AG09309 (cell line): ENCODE data around the gene PLEKHJ1.

Experiments
- DNase-seq: peaks from one replicate; pipeline ENCODE4 v3.0.0-alpha.2; 2010; ENCODE audit warnings: low read depth
- H3K4me3 ChIP-seq: 2 replicates; pipeline ENCODE4 v1.5.1; 2011; ENCODE audit warnings: mild to moderate bottlenecking, low read depth, low read length, moderate library complexity; ENCODE audit not compliant: control insufficient read depth
- TF ChIP-seq, protein P1 (sequence below): IDR thresholded peaks from 2 replicates; pipeline ENCODE4 v1.5.1; 2011; ENCODE audit warnings: mild to moderate bottlenecking, low read depth, low read length, inconsistent platforms; ENCODE audit not compliant: insufficient read depth, control insufficient read depth; ENCODE audit errors: missing control alignments

Gene PLEKHJ1

DNA sequence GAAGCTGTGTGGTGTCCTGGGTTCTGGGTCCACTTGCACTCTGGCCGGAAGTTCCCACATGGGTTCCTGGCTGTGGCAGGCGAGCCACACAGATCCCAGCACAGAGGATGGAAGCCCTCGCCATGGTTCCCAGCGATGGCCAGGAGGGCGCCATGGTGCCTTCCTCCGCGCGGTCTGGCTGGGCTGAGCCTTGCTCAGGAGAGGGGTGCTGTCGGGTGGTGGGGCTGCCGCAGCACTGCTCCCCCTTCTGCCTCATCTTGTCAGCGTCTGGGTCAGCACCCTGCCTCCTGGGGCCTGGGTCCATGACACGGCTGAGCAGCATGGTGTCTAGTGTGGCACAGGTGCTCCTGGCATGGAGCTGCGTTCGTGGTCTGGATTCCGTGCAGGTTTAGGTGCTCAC lies 38.9 kb downstream of the PLEKHJ1 start:
- TF ChIP-seq, protein P1, sequence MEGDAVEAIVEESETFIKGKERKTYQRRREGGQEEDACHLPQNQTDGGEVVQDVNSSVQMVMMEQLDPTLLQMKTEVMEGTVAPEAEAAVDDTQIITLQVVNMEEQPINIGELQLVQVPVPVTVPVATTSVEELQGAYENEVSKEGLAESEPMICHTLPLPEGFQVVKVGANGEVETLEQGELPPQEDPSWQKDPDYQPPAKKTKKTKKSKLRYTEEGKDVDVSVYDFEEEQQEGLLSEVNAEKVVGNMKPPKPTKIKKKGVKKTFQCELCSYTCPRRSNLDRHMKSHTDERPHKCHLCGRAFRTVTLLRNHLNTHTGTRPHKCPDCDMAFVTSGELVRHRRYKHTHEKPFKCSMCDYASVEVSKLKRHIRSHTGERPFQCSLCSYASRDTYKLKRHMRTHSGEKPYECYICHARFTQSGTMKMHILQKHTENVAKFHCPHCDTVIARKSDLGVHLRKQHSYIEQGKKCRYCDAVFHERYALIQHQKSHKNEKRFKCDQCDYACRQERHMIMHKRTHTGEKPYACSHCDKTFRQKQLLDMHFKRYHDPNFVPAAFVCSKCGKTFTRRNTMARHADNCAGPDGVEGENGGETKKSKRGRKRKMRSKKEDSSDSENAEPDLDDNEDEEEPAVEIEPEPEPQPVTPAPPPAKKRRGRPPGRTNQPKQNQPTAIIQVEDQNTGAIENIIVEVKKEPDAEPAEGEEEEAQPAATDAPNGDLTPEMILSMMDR = no peak
- no peak for DNase-seq
- H3K4me3 ChIP-seq = no peak overlapping the region

DNA sequence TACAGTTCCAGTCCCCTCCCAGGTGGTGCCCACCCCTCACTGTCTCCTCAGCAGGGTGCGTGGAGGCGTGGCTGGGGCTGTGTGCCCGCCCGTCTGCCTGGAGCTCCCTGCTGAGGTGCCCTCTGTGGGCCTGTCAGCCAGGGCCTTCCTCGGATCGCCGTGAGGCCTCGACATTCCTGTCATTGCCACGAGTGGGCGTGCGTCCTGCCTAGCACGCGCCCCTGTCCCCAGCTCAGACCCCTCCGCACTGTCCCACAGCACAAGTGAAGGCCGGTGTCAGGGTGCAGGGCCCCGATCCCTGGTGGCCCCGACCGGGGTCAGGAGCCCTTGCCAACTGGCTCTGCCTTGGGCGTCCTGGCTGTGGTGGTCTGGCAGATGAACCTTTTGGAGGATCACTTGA lies 40.2 kb downstream of the PLEKHJ1 start:
- no peak overlapping the region for H3K4me3 ChIP-seq
- TF ChIP-seq, protein P1 = no peak
- no peak for DNase-seq

DNA sequence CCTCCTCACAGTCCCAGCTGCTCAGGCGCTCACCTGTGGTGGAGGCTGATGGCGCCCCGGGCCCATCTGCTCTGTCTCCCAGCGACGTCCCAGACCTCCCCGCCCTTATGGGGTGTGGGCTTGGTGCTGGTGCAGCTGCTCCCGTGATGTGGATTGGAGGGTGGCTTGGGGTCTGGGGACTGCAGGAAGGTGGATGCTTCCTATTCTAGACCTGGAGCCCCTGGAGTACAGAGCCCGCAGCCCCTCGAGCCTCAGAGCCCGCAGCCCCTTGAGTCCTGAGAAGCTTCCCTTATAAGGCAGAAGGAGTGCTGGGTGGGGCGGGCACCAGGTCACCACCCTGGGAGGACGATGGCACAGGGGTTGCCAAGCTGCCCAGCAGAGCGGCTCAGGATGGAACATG lies 40.8 kb downstream of the PLEKHJ1 start:
- H3K4me3 ChIP-seq = no peak overlapping the region
- TF ChIP-seq, protein P1 = no peak
- DNase-seq = no peak

DNA sequence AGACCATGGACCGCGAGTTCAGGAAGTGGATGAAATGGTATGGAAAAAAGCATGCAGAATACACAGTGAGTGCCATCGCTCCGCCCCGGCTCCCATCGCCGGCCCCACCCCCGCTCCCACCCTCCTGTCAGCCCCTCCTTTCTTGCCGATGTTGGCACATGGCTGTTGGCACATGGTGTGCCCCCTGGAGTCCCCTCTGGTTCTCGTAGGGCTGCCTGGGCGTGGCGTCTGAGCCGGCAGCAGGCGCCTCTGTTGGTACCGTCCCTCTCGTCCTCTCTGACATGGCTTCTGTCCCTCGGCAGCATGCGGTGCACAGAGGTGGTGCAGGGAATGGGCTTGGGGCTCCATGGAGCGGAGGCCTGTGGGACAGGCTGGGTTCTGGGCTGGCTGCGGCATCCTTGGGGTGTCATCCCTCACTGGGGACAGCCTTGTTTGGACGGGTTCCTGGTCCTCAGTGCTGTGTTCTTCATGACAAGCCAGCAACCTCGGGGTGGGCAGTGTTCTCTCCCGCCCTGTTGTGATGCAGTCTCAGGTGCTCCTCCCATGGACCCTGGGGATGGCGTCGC lies 41.5 kb downstream of the PLEKHJ1 start:
- TF ChIP-seq, protein P1 = no peak
- DNase-seq = no peak
- H3K4me3 ChIP-seq = no peak overlapping the region

DNA sequence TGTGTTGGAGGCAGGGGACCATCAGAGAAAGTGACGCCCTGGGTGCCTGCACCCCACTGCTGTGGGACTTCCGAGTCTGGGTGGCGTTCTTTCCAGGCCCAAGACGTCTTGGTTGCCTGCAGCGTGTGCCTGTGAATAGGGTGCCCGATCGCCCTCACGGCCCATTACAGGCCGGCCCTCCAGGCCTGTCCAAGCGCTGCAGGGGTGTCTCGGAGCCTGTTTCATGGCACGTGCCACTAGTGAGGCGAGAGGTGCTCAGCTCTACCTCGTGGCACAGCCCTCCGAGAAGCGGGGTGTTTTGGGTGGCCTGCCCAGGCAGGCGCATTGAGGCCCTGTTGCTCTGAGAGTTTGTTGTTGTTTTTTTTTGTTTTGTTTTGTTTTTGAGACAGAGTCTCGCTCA lies 42.3 kb downstream of the PLEKHJ1 start:
- no peak overlapping the region for H3K4me3 ChIP-seq
- no peak for DNase-seq
- TF ChIP-seq, protein P1 = no peak

DNA sequence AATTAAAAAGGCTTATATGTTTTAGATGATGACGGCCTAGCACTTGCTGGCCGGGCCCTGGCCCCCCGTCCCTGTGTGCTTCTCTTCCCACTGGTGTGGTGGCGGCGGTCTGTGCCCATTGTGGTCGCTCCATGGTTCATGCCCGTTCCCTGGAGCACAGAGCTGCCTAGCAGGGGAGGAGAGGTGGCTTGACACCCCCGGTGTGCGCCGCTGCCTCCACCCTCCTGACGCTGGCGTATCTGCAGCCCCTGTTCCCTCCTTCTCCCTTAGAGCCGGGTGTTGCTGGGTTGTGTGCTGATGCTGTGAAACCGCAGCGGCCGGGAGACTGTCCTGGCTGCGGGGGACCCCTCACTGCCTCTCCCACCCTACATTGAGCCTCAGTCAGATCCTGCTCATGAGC lies 43.3 kb downstream of the PLEKHJ1 start:
- TF ChIP-seq, protein P1 = no peak
- no peak for DNase-seq
- no peak overlapping the region for H3K4me3 ChIP-seq
